Neural progenitor cell (in vitro differentiated cells): ENCODE data around the gene ARL3. TPM values are rescaled to one million over a fixed set of nuclear protein-coding genes. Genes with fewer than 3 reads are reported as not detected.

ENCODE experiments used
- DNase-seq: peaks from one replicate; pipeline ENCODE4 v3.0.0-alpha.2; 2016; ENCODE audit warnings: low spot score
- H2AFZ ChIP-seq: fragments of 200-600 bp; sonication (generic); replicated peaks from 2 replicates; pipeline ENCODE4 v1.6.1; 2016; ENCODE audit warnings: antibody characterized with exemption
- H3F3A ChIP-seq: fragments of 200-600 bp; sonication (generic); 2 replicates; pipeline ENCODE4 v1.6.1; 2016; ENCODE audit warnings: antibody characterized with exemption, low read depth
- H3K27ac ChIP-seq: fragments of 200-600 bp; sonication (generic); 2 replicates; pipeline ENCODE4 v1.5.1; 2016; ENCODE audit warnings: mild to moderate bottlenecking
- H3K27me3 ChIP-seq: fragments of 200-600 bp; sonication (generic); 2 replicates; pipeline ENCODE4 v1.6.1; 2016; ENCODE audit warnings: mild to moderate bottlenecking, moderate library complexity
- H3K36me3 ChIP-seq: fragments of 200-600 bp; sonication (generic); 2 replicates; pipeline ENCODE4 v1.5.1; 2016
- H3K4me1 ChIP-seq: fragments of 200-600 bp; sonication (generic); 2 replicates; pipeline ENCODE4 v1.6.1; 2016; ENCODE audit warnings: mixed run types
- H3K4me2 ChIP-seq: fragments of 200-600 bp; sonication (generic); 2 replicates; pipeline ENCODE4 v1.6.1; 2016
- H3K4me3 ChIP-seq: fragments of 200-600 bp; sonication (generic); 2 replicates; pipeline ENCODE4 v1.5.1; 2016
- H3K79me2 ChIP-seq: fragments of 200-600 bp; sonication (generic); 2 replicates; pipeline ENCODE4 v1.6.1; 2016; ENCODE audit warnings: low read depth
- H3K9ac ChIP-seq: fragments of 200-600 bp; sonication (generic); 2 replicates; pipeline ENCODE4 v1.6.1; 2016
- H3K9me3 ChIP-seq: fragments of 200-600 bp; sonication (generic); 2 replicates; pipeline ENCODE4 v1.5.1; 2016; ENCODE audit warnings: low read depth
- H4K20me1 ChIP-seq: fragments of 200-600 bp; sonication (generic); 2 replicates; pipeline ENCODE4 v1.6.1; 2016; ENCODE audit warnings: low read depth
- H3K27ac Mint-ChIP-seq: 3 replicates; pipeline ENCODE4 v1.8.0; 2021; ENCODE audit warnings: mixed read lengths
- H3K27me3 Mint-ChIP-seq: 2 replicates; pipeline ENCODE4 v1.8.0; 2022; ENCODE audit warnings: low read depth, mild to moderate bottlenecking, inconsistent platforms, moderate library complexity, mixed read lengths; ENCODE audit not compliant: insufficient read depth
- H3K36me3 Mint-ChIP-seq: 3 replicates; pipeline ENCODE4 v1.8.0; 2021; ENCODE audit warnings: mixed read lengths
- H3K4me1 Mint-ChIP-seq: 3 replicates; pipeline ENCODE4 v1.8.0; 2021; ENCODE audit warnings: mixed read lengths
- H3K4me3 Mint-ChIP-seq: 3 replicates; pipeline ENCODE4 v1.8.0; 2021; ENCODE audit warnings: mild to moderate bottlenecking, moderate library complexity, mixed read lengths
- H3K9me3 Mint-ChIP-seq: 3 replicates; pipeline ENCODE4 v1.8.0; 2020; ENCODE audit warnings: mixed read lengths
- CTCF ChIP-seq: fragments of 200-600 bp; sonication (generic); IDR thresholded peaks from 2 replicates; pipeline ENCODE4 v1.5.1; 2017; ENCODE audit warnings: antibody characterized with exemption, mild to moderate bottlenecking
- EZH2 ChIP-seq: fragments of 200-600 bp; sonication (generic); IDR thresholded peaks from 2 replicates; pipeline ENCODE4 v1.6.1; 2017; ENCODE audit warnings: antibody characterized with exemption, mild to moderate bottlenecking, moderate library complexity
- EZH2phosphoT487 ChIP-seq: fragments of 200-600 bp; sonication (generic); IDR thresholded peaks from 2 replicates; pipeline ENCODE4 v1.6.1; 2017; ENCODE audit warnings: antibody characterized with exemption
- total RNA-seq: library from RNA; depleted of rRNA; stranded (reverse); fragments of >200 nt; gene quantifications from 2 replicates; pipeline ENCODE4 v1.2.3, GENCODE V29; 2015; ENCODE audit warnings: low replicate concordance

Gene ARL3
- total RNA-seq, 1 donor from 2014 or later: 29.7 TPM

- Histone ChIP-seq H3K4me1 (peaks cover 66% of the 10 kb centered on the region), H4K20me1 (peaks cover 52% of the 10 kb centered on the region), H3K27me3 (no peaks in the 10 kb centered on the region), H3K9ac (no peak overlapping the region), H3K4me3 (no peak overlapping the region), H3K27ac (peak overlapping the region; percentile 65), H3K9me3 (no peaks in the 10 kb centered on the region), H3F3A (peaks cover 67% of the 10 kb centered on the region), H3K36me3 (no peaks in the 10 kb centered on the region), H3K4me2 (peak overlapping the region; percentile 73), H2AFZ (no peak overlapping the region), H3K79me2 (no peaks in the 10 kb centered on the region)
- Mint-ChIP-seq H3K4me3 (peak overlapping the region; percentile 74), H3K36me3 (peaks cover 5% of the 10 kb centered on the region), H3K9me3 (no peaks in the 10 kb centered on the region), H3K4me1 (peaks cover 87% of the 10 kb centered on the region), H3K27ac (peak overlapping the region; percentile 79), H3K27me3 (no peaks in the 10 kb centered on the region)
- TF ChIP-seq EZH2phosphoT487: no peak
- no peak for TF ChIP-seq EZH2
- no peak for TF ChIP-seq CTCF
- DNase-seq: no peak
Measured at GRCh38 chr10:102676534-102677315, 37.5 kb downstream of the ARL3 start.

GRCh38 chr10:102675666-102676533 is 38.3 kb downstream of the ARL3 start:
- Histone ChIP-seq H3K4me3 (peak overlapping the region; percentile 20), H4K20me1 (peaks cover 53% of the 10 kb centered on the region), H3K36me3 (no peaks in the 10 kb centered on the region), H3K27me3 (no peaks in the 10 kb centered on the region), H3K27ac (peak overlapping the region; percentile 65), H3K79me2 (no peaks in the 10 kb centered on the region), H3K9ac (no peak overlapping the region), H3F3A (peaks cover 69% of the 10 kb centered on the region), H3K4me1 (peaks cover 67% of the 10 kb centered on the region), H3K9me3 (no peaks in the 10 kb centered on the region), H2AFZ (no peak overlapping the region), H3K4me2 (peak overlapping the region; percentile 73)
- Mint-ChIP-seq H3K4me3 (peak overlapping the region; percentile 74), H3K9me3 (no peaks in the 10 kb centered on the region), H3K27ac (peak overlapping the region; percentile 97), H3K27me3 (no peaks in the 10 kb centered on the region), H3K36me3 (no peaks in the 10 kb centered on the region), H3K4me1 (peaks cover 86% of the 10 kb centered on the region)
- DNase-seq: peak; percentile 77
- no peak for TF ChIP-seq EZH2
- no peak for TF ChIP-seq EZH2phosphoT487
- TF ChIP-seq CTCF: no peak

GRCh38 chr10:102675011-102675665 is 39.1 kb downstream of the ARL3 start:
- peaks cover 87% of the 10 kb centered on the region for H3K4me1 Mint-ChIP-seq
- peaks cover 58% of the 10 kb centered on the region for H4K20me1 ChIP-seq
- DNase-seq: peak; percentile 61
- H3K9ac ChIP-seq: no peak overlapping the region
- H3K27me3 ChIP-seq: no peaks in the 10 kb centered on the region
- H3K4me3 ChIP-seq: peak overlapping the region; percentile 20
- H3K4me2 ChIP-seq: peak overlapping the region; percentile 73
- no peak overlapping the region for H2AFZ ChIP-seq
- H3F3A ChIP-seq: peaks cover 71% of the 10 kb centered on the region
- no peaks in the 10 kb centered on the region for H3K36me3 Mint-ChIP-seq
- peaks cover 2% of the 10 kb centered on the region for H3K27me3 Mint-ChIP-seq
- H3K27ac ChIP-seq: peak overlapping the region; percentile 65
- TF ChIP-seq EZH2 (no peak), EZH2phosphoT487 (no peak), CTCF (peak; percentile 17)
- H3K9me3 Mint-ChIP-seq: no peaks in the 10 kb centered on the region
- H3K4me1 ChIP-seq: peaks cover 70% of the 10 kb centered on the region
- no peaks in the 10 kb centered on the region for H3K36me3 ChIP-seq
- H3K4me3 Mint-ChIP-seq: peak overlapping the region; percentile 74
- peak overlapping the region; percentile 97 for H3K27ac Mint-ChIP-seq
- no peaks in the 10 kb centered on the region for H3K79me2 ChIP-seq
- no peaks in the 10 kb centered on the region for H3K9me3 ChIP-seq
